Measurements from ENCODE around the gene ABR. TPM values are rescaled to one million over a fixed set of nuclear protein-coding genes. Genes with fewer than 3 reads are reported as not detected.

Gene ABR
- polyA plus RNA-seq, 1 experiment = 65.4 TPM

- no peak for TF ChIP-seq CTCF (IDR thresholded peaks at IDR 0.05; ENCODE audit: insufficient read depth, low read depth, low read length)
- CTCF ChIA-PET = interaction anchor here (14.8 kb wide), 1 partner anchor 59 kb away, joined by 169 read pairs; no protein-coding TSS in a partner anchor
- DNase-seq (ENCODE audit: low read depth) = no peak
- H3K4me3 ChIP-seq (ENCODE audit: low read depth, low read length) = no peak overlapping the region
- POLR2A ChIA-PET = no interaction called here
- no peaks in the 10 kb centered on the region for H3K27me3 ChIP-seq (ENCODE audit: control insufficient read depth, insufficient read depth, low read length)
- H3K36me3 ChIP-seq (ENCODE audit: control insufficient read depth, insufficient read depth, low read length) = no peaks in the 10 kb centered on the region
Observed at GRCh38 chr17:1180958-1181752, 1.4 kb upstream of the ABR start.

GRCh38 chr17:1179112-1179817 is 516 bp downstream of the ABR start:
- POLR2A ChIA-PET = no interaction called here
- no peak for TF ChIP-seq CTCF (IDR thresholded peaks at IDR 0.05; ENCODE audit: insufficient read depth, low read depth, low read length)

GRCh38 chr17:1177016-1177700 is 2.6 kb downstream of the ABR start:
- H3K27me3 ChIP-seq (ENCODE audit: control insufficient read depth, insufficient read depth, low read length) = no peaks in the 10 kb centered on the region
- no peaks in the 10 kb centered on the region for H3K36me3 ChIP-seq (ENCODE audit: control insufficient read depth, insufficient read depth, low read length)
- TF ChIP-seq CTCF (IDR thresholded peaks at IDR 0.05; ENCODE audit: insufficient read depth, low read depth, low read length) = no peak
- no peak overlapping the region for H3K4me3 ChIP-seq (ENCODE audit: low read depth, low read length)
- DNase-seq (ENCODE audit: low read depth) = no peak
- ChIA-PET POLR2A (no interaction called here), CTCF (interaction anchor here (0.9 to 3.1 kb wide), 5 partner anchors 10 to 55 kb away, joined by 3 to 15 read pairs (median 4); no protein-coding TSS in a partner anchor)

More at GRCh38 chr17:1179112-1179817, 516 bp downstream of the ABR start:
- DNase-seq (ENCODE audit: low read depth) = no peak
- no peaks in the 10 kb centered on the region for H3K36me3 ChIP-seq (ENCODE audit: control insufficient read depth, insufficient read depth, low read length)
- CTCF ChIA-PET = interaction anchor here (3.1 kb wide), 1 partner anchor 8 kb away, joined by 15 read pairs; no protein-coding TSS in a partner anchor
- H3K27me3 ChIP-seq (ENCODE audit: control insufficient read depth, insufficient read depth, low read length) = no peaks in the 10 kb centered on the region
- peak overlapping the region; percentile 67 for H3K4me3 ChIP-seq (ENCODE audit: low read depth, low read length)

- CTCF ChIA-PET = no interaction called here
- no peak for DNase-seq (ENCODE audit: low read depth)
- Histone ChIP-seq H3K36me3 (ENCODE audit: control insufficient read depth, insufficient read depth, low read length) (no peaks in the 10 kb centered on the region), H3K4me3 (ENCODE audit: low read depth, low read length) (no peak overlapping the region), H3K27me3 (ENCODE audit: control insufficient read depth, insufficient read depth, low read length) (no peaks in the 10 kb centered on the region)
- POLR2A ChIA-PET = no interaction called here
- TF ChIP-seq CTCF (IDR thresholded peaks at IDR 0.05; ENCODE audit: insufficient read depth, low read depth, low read length) = no peak
Observed at GRCh38 chr17:1174263-1174880, 5.4 kb downstream of the ABR start.

Data from BJ (cell line).